Measurements from ENCODE around the gene STX8. TPM values are rescaled to one million over a fixed set of nuclear protein-coding genes. Genes with fewer than 3 reads are reported as not detected.

Gene STX8
- total RNA-seq, 4 donors from 2014 or later, result 22.0 to 67.3 (median 46.5) TPM

GRCh38 chr17:9336817-9337216 is 238.8 kb downstream of the STX8 start:
- Histone ChIP-seq H3K36me3 (no peaks in the 10 kb centered on the region), H3K27me3 (no peaks in the 10 kb centered on the region), H3K27ac (no peak overlapping the region), H3K4me3 (no peak overlapping the region), H3K4me1 (no peaks in the 10 kb centered on the region), H3K9me3 (no peaks in the 10 kb centered on the region)
- no peak for TF ChIP-seq POLR2A (IDR thresholded peaks at IDR 0.05)
- no peak for TF ChIP-seq CTCF (IDR thresholded peaks at IDR 0.05)
- DNase-seq, result no peak
- intact Hi-C loops (cut with DNase I; ENCODE audit: low total_unique reads), result no loop called here

- TF ChIP-seq POLR2A (IDR thresholded peaks at IDR 0.05), result no peak
- no peak for TF ChIP-seq CTCF (IDR thresholded peaks at IDR 0.05)
- Histone ChIP-seq H3K27me3 (no peaks in the 10 kb centered on the region), H3K27ac (no peak overlapping the region), H3K4me3 (no peak overlapping the region), H3K9me3 (no peaks in the 10 kb centered on the region), H3K4me1 (no peaks in the 10 kb centered on the region), H3K36me3 (no peaks in the 10 kb centered on the region)
- intact Hi-C loops (cut with DNase I; ENCODE audit: low total_unique reads), result no loop called here
- DNase-seq, result no peak
Measured at GRCh38 chr17:9334536-9335446, 240.8 kb downstream of the STX8 start.

GRCh38 chr17:9332132-9332494 is 243.5 kb downstream of the STX8 start:
- H3K27ac ChIP-seq, result no peak overlapping the region
- H3K4me1 ChIP-seq, result no peaks in the 10 kb centered on the region
- H3K36me3 ChIP-seq, result no peaks in the 10 kb centered on the region
- DNase-seq, result no peak
- no peaks in the 10 kb centered on the region for H3K9me3 ChIP-seq
- no peaks in the 10 kb centered on the region for H3K27me3 ChIP-seq
- H3K4me3 ChIP-seq, result no peak overlapping the region
- TF ChIP-seq POLR2A (IDR thresholded peaks at IDR 0.05), result no peak
- TF ChIP-seq CTCF (IDR thresholded peaks at IDR 0.05), result no peak
- intact Hi-C loops (cut with DNase I; ENCODE audit: low total_unique reads), result no loop called here

- no peak for TF ChIP-seq CTCF (IDR thresholded peaks at IDR 0.05)
- TF ChIP-seq POLR2A (IDR thresholded peaks at IDR 0.05), result no peak
- no peaks in the 10 kb centered on the region for H3K9me3 ChIP-seq
- no peak overlapping the region for H3K4me3 ChIP-seq
- H3K4me1 ChIP-seq, result no peaks in the 10 kb centered on the region
- H3K27me3 ChIP-seq, result no peaks in the 10 kb centered on the region
- no peak overlapping the region for H3K27ac ChIP-seq
- DNase-seq, result no peak
- H3K36me3 ChIP-seq, result no peaks in the 10 kb centered on the region
- intact Hi-C loops (cut with DNase I; ENCODE audit: low total_unique reads), result no loop called here
Measured at GRCh38 chr17:9331279-9332131, 244.1 kb downstream of the STX8 start.
